Cardiac fibroblast (primary cell): ENCODE measurements around the gene PSTPIP2.

Experiments
- DNase-seq, 2 donors: peaks; one replicate each; pipeline versions ENCODE4 v3.0.0 to v3.0.0-alpha.2; 2010; ENCODE audit warnings: low read depth in 2 of 2
- H3K4me3 ChIP-seq, 2 donors: replicated peaks in 1 of 2; 1 replicate in 1 of 2; 2 replicates in 1 of 2; pipeline ENCODE4 v1.5.1; 2011; ENCODE audit warnings: low read depth in 2 of 2, low read length in 2 of 2, mild to moderate bottlenecking in 2 of 2, moderate library complexity in 1 of 2
- TF ChIP-seq, protein P1 (sequence below): IDR thresholded peaks from one replicate; pipeline ENCODE4 v1.5.1; 2011; ENCODE audit warnings: low read depth, mild to moderate bottlenecking, low read length, inconsistent platforms

The PSTPIP2 gene

DNA sequence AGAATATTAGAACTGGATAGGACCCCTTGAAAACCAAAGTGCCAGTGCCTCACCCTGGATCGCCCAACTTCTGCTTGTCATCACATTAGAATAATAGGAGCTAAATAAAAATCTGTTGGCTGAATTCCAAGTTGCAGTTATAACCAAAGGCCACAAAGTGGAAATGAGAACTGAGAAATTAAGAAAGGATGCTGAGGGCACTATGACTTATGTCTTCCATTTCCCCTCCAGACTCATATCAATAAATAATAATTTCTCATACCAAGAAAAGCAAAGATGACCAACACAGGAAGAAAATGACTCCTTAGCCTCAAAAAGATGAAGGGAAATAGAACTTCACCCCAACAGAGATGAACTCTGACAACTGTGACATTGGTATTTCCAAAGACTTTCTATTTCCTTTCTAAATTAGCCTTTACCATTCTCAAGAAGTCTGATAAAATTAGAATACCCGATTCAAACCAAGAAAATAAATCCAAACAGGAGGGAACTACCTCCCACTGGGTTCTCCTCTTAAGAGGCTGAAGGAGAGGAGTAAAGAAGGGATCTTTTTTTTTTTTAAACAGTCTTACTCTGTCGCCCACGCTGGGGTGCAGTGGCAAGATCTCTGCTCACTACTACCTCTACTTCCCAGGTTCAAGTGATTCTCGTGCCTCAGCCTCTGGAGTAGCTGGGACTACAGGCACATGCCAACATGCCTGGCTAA is 58.4 kb downstream of the PSTPIP2 start:
- no peak overlapping the region for H3K4me3 ChIP-seq
- TF ChIP-seq, protein P1, sequence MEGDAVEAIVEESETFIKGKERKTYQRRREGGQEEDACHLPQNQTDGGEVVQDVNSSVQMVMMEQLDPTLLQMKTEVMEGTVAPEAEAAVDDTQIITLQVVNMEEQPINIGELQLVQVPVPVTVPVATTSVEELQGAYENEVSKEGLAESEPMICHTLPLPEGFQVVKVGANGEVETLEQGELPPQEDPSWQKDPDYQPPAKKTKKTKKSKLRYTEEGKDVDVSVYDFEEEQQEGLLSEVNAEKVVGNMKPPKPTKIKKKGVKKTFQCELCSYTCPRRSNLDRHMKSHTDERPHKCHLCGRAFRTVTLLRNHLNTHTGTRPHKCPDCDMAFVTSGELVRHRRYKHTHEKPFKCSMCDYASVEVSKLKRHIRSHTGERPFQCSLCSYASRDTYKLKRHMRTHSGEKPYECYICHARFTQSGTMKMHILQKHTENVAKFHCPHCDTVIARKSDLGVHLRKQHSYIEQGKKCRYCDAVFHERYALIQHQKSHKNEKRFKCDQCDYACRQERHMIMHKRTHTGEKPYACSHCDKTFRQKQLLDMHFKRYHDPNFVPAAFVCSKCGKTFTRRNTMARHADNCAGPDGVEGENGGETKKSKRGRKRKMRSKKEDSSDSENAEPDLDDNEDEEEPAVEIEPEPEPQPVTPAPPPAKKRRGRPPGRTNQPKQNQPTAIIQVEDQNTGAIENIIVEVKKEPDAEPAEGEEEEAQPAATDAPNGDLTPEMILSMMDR: no peak
- peak in 1 of 2 donors; percentile 8 for DNase-seq

- DNase-seq: no peak
- H3K4me3 ChIP-seq: no peak overlapping the region
- TF ChIP-seq, protein P1: no peak
These were observed 61.4 kb downstream of the PSTPIP2 start for GRCh38 chr18:46010676-46011075.

GRCh38 chr18:46010050-46010449 is 62.0 kb downstream of the PSTPIP2 start:
- TF ChIP-seq, protein P1: no peak
- H3K4me3 ChIP-seq: no peak overlapping the region
- DNase-seq: no peak

GRCh38 chr18:46009125-46009840 is 62.8 kb downstream of the PSTPIP2 start:
- DNase-seq: no peak
- no peak overlapping the region for H3K4me3 ChIP-seq
- TF ChIP-seq, protein P1: no peak

DNA sequence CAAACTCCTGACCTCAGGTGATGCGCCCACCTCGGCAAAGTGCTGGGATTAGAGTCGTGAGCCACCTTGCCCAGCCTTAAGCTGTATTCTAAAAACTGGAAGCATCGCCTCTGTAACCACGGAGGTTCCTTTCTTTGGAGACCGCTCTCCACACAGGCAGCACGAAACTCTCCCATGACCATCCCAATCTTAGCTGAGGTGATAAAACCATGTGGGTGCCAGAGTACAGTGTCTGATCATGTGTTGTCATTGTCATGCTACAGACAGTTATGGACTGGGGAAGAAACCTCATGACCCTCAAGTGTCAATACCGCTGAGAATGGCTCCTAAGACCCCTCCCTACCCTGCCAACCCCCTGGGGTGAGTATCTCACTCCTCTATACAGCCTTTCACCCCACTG is 63.5 kb downstream of the PSTPIP2 start:
- H3K4me3 ChIP-seq: no peak overlapping the region
- no peak for DNase-seq
- TF ChIP-seq, protein P1: no peak

DNA sequence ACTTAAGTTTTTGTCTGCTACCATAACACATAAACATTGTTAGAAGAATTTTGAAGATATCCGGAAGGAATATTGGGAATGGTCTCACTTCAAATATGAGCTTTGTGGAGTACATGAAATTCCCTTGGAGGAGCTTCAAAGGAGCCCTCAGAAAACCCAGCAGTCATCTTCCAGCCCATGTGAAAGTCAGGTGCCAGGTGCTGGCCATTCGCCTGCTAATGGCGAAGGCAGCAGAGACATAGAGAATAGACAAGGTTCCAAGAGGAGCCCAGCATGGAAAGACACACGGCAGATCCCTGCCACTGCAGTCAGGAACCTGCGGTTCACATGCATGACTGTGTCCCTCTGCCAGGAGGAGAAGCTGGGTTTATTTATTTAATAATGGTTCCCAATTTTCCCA is 64.9 kb downstream of the PSTPIP2 start:
- no peak for DNase-seq
- no peak overlapping the region for H3K4me3 ChIP-seq
- TF ChIP-seq, protein P1: no peak
